ENCODE data around the gene CRY1.

The CRY1 gene

GRCh38 chr12:107066691-107067090 is 26.7 kb downstream of the CRY1 start:
- H3K36me3 ChIP-seq (ENCODE audit: insufficient read depth, low read length), result 0 out of 2 replicates have a peak, but pooled peaks cover 4% of the 10 kb centered on the region
- no peaks in the 10 kb centered on the region for H3K4me1 ChIP-seq (ENCODE audit: control insufficient read depth, insufficient read depth, low read length, unreplicated experiment)
- H3K79me2 ChIP-seq (ENCODE audit: control insufficient read depth, insufficient read depth, low read length, unreplicated experiment), result peaks cover 2% of the 10 kb centered on the region
- no peak overlapping the region for H2AFZ ChIP-seq (ENCODE audit: low read length, unreplicated experiment)
- H3K4me3 ChIP-seq (ENCODE audit: low read depth, low read length), result no peak overlapping the region
- H3K27ac ChIP-seq (ENCODE audit: low read depth, low read length), result no peak overlapping the region
- H3K27me3 ChIP-seq (ENCODE audit: insufficient read depth, low read length), result no peaks in the 10 kb centered on the region

DNA sequence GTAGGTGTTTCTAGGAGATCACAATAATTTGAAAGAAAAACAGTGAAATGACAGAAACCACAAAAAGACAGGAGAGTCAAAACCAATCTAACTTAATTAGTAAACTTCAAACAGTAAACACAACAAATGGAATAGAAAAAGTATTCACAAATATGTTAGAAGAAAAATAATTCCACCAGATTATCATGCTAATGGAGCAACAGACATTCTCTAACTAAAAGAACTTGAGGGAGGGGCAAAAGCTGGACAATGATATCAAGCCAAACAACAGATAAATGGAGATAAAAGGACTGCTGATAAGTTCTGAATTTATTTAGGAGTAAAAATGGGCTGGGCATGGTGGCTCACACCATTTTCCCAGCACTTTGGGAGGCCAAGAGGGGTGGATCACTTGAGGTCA is 28.7 kb downstream of the CRY1 start:
- Histone ChIP-seq H3K79me2 (ENCODE audit: control insufficient read depth, insufficient read depth, low read length, unreplicated experiment) (peaks cover 5% of the 10 kb centered on the region), H3K4me1 (ENCODE audit: control insufficient read depth, insufficient read depth, low read length, unreplicated experiment) (no peaks in the 10 kb centered on the region), H3K27me3 (ENCODE audit: insufficient read depth, low read length) (no peaks in the 10 kb centered on the region), H3K4me3 (ENCODE audit: low read depth, low read length) (no peak overlapping the region), H3K36me3 (ENCODE audit: insufficient read depth, low read length) (0 out of 2 replicates have a peak, but pooled peaks cover 4% of the 10 kb centered on the region), H2AFZ (ENCODE audit: low read length, unreplicated experiment) (no peak overlapping the region), H3K27ac (ENCODE audit: low read depth, low read length) (no peak overlapping the region)

DNA sequence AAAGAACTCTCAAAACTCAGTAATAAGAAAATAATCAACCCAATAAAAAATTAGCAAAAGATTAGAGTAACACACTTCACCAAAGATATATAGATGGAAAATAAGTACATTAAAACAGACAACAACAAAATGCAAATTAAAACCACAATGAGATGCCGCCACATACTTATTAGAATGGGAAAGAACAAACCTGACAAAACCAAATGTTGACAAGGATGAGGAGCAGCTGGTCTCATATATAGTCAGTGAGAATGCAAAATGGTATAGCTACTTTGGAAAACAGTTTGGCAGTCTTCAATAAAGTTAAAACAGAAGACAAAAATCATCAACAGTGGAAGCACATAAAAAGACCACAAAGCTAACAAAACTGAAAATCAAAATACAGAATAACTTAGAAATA is 29.1 kb downstream of the CRY1 start:
- H3K36me3 ChIP-seq (ENCODE audit: insufficient read depth, low read length), result 0 out of 2 replicates have a peak, but pooled peaks cover 4% of the 10 kb centered on the region
- H2AFZ ChIP-seq (ENCODE audit: low read length, unreplicated experiment), result no peak overlapping the region
- H3K27ac ChIP-seq (ENCODE audit: low read depth, low read length), result no peak overlapping the region
- H3K79me2 ChIP-seq (ENCODE audit: control insufficient read depth, insufficient read depth, low read length, unreplicated experiment), result peaks cover 5% of the 10 kb centered on the region
- H3K4me1 ChIP-seq (ENCODE audit: control insufficient read depth, insufficient read depth, low read length, unreplicated experiment), result no peaks in the 10 kb centered on the region
- H3K4me3 ChIP-seq (ENCODE audit: low read depth, low read length), result no peak overlapping the region
- no peaks in the 10 kb centered on the region for H3K27me3 ChIP-seq (ENCODE audit: insufficient read depth, low read length)

DNA sequence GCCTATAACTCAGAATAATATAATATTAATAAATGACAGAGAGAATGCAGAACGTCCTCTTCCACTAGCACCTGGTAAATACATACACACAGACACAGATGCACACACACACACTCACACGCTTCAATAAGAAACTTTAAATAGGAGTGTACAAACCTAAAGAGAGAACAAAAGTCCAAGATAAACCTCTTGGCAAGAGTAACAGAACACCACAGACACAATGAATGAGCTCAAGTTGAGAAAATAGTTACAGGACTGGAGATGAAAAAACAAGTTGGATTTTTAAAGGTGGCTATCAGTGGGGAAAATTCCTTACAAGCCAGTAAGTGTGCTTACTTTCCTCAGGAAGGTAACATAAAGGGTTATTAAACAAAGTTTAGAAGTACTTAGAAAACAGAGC is 35.2 kb downstream of the CRY1 start:
- H3K27me3 ChIP-seq (ENCODE audit: insufficient read depth, low read length), result no peaks in the 10 kb centered on the region
- no peaks in the 10 kb centered on the region for H3K4me1 ChIP-seq (ENCODE audit: control insufficient read depth, insufficient read depth, low read length, unreplicated experiment)
- H3K27ac ChIP-seq (ENCODE audit: low read depth, low read length), result no peak overlapping the region
- H3K79me2 ChIP-seq (ENCODE audit: control insufficient read depth, insufficient read depth, low read length, unreplicated experiment), result peaks cover 2% of the 10 kb centered on the region
- no peaks in the 10 kb centered on the region for H3K36me3 ChIP-seq (ENCODE audit: insufficient read depth, low read length)
- H3K4me3 ChIP-seq (ENCODE audit: low read depth, low read length), result no peak overlapping the region
- H2AFZ ChIP-seq (ENCODE audit: low read length, unreplicated experiment), result no peak overlapping the region

- Histone ChIP-seq H3K4me1 (ENCODE audit: control insufficient read depth, insufficient read depth, low read length, unreplicated experiment) (no peaks in the 10 kb centered on the region), H3K4me3 (ENCODE audit: low read depth, low read length) (no peak overlapping the region), H3K27ac (ENCODE audit: low read depth, low read length) (no peak overlapping the region), H3K27me3 (ENCODE audit: insufficient read depth, low read length) (no peaks in the 10 kb centered on the region), H2AFZ (ENCODE audit: low read length, unreplicated experiment) (no peak overlapping the region), H3K36me3 (ENCODE audit: insufficient read depth, low read length) (no peaks in the 10 kb centered on the region), H3K79me2 (ENCODE audit: control insufficient read depth, insufficient read depth, low read length, unreplicated experiment) (peaks cover 2% of the 10 kb centered on the region)
Observed at GRCh38 chr12:107057071-107057834, 36.1 kb downstream of the CRY1 start.

DNA sequence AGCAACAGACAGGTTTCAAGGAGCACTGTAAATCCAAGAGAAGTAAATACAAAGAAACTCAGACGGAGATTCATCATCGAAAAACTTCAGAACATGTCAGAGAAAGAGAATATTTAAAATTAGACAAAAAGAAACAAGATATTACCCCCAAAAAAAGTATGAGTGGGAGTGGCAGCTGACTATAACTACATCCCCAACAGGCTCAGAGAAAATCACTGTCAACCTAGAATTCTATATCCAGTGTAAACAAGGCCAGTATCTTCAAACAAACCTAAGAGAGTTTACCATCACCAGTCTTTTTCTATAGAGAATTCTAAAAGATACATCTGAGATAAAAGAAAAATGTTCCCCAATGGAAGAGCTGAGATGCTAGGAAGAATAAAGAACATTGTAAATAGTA is 39.6 kb downstream of the CRY1 start:
- Histone ChIP-seq H3K4me3 (ENCODE audit: low read depth, low read length) (no peak overlapping the region), H3K27me3 (ENCODE audit: insufficient read depth, low read length) (no peaks in the 10 kb centered on the region), H3K36me3 (ENCODE audit: insufficient read depth, low read length) (no peaks in the 10 kb centered on the region), H3K4me1 (ENCODE audit: control insufficient read depth, insufficient read depth, low read length, unreplicated experiment) (no peaks in the 10 kb centered on the region), H2AFZ (ENCODE audit: low read length, unreplicated experiment) (no peak overlapping the region), H3K79me2 (ENCODE audit: control insufficient read depth, insufficient read depth, low read length, unreplicated experiment) (no peaks in the 10 kb centered on the region), H3K27ac (ENCODE audit: low read depth, low read length) (no peak overlapping the region)

- Histone ChIP-seq H2AFZ (ENCODE audit: low read length, unreplicated experiment) (no peak overlapping the region), H3K4me3 (ENCODE audit: low read depth, low read length) (no peak overlapping the region), H3K4me1 (ENCODE audit: control insufficient read depth, insufficient read depth, low read length, unreplicated experiment) (no peaks in the 10 kb centered on the region), H3K27me3 (ENCODE audit: insufficient read depth, low read length) (no peaks in the 10 kb centered on the region), H3K79me2 (ENCODE audit: control insufficient read depth, insufficient read depth, low read length, unreplicated experiment) (no peaks in the 10 kb centered on the region), H3K27ac (ENCODE audit: low read depth, low read length) (no peak overlapping the region), H3K36me3 (ENCODE audit: insufficient read depth, low read length) (no peaks in the 10 kb centered on the region)
Observed at GRCh38 chr12:107045186-107045585, 48.2 kb downstream of the CRY1 start.

- H2AFZ ChIP-seq (ENCODE audit: low read length, unreplicated experiment), result no peak overlapping the region
- no peak overlapping the region for H3K27ac ChIP-seq (ENCODE audit: low read depth, low read length)
- no peaks in the 10 kb centered on the region for H3K4me1 ChIP-seq (ENCODE audit: control insufficient read depth, insufficient read depth, low read length, unreplicated experiment)
- H3K4me3 ChIP-seq (ENCODE audit: low read depth, low read length), result no peak overlapping the region
- no peaks in the 10 kb centered on the region for H3K36me3 ChIP-seq (ENCODE audit: insufficient read depth, low read length)
- no peaks in the 10 kb centered on the region for H3K27me3 ChIP-seq (ENCODE audit: insufficient read depth, low read length)
- no peaks in the 10 kb centered on the region for H3K79me2 ChIP-seq (ENCODE audit: control insufficient read depth, insufficient read depth, low read length, unreplicated experiment)
Observed at GRCh38 chr12:107042801-107043200, 50.5 kb downstream of the CRY1 start.

DNA sequence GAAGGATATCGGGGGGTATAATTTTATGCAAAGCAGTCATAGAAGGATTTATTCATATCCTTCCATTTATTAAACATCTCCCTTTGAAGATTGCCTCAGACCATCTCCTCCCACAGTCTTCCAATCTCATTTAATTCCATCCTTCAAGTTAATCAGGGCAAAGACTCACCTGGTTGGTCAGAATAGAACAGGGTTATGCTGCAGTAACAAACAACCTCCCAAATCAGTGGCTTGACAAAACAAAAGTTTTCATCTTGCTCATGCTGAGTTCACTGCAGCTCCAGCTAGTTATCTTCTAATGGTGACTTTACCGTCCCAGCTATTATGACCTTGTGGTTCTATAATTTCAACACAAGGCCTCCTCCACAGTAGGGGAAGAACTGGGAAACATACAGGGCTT is 57.6 kb downstream of the CRY1 start:
- H3K4me1 ChIP-seq (ENCODE audit: control insufficient read depth, insufficient read depth, low read length, unreplicated experiment), result no peaks in the 10 kb centered on the region
- no peak overlapping the region for H2AFZ ChIP-seq (ENCODE audit: low read length, unreplicated experiment)
- no peak overlapping the region for H3K27ac ChIP-seq (ENCODE audit: low read depth, low read length)
- no peaks in the 10 kb centered on the region for H3K36me3 ChIP-seq (ENCODE audit: insufficient read depth, low read length)
- H3K27me3 ChIP-seq (ENCODE audit: insufficient read depth, low read length), result no peaks in the 10 kb centered on the region
- H3K4me3 ChIP-seq (ENCODE audit: low read depth, low read length), result no peak overlapping the region
- H3K79me2 ChIP-seq (ENCODE audit: control insufficient read depth, insufficient read depth, low read length, unreplicated experiment), result no peaks in the 10 kb centered on the region

DNA sequence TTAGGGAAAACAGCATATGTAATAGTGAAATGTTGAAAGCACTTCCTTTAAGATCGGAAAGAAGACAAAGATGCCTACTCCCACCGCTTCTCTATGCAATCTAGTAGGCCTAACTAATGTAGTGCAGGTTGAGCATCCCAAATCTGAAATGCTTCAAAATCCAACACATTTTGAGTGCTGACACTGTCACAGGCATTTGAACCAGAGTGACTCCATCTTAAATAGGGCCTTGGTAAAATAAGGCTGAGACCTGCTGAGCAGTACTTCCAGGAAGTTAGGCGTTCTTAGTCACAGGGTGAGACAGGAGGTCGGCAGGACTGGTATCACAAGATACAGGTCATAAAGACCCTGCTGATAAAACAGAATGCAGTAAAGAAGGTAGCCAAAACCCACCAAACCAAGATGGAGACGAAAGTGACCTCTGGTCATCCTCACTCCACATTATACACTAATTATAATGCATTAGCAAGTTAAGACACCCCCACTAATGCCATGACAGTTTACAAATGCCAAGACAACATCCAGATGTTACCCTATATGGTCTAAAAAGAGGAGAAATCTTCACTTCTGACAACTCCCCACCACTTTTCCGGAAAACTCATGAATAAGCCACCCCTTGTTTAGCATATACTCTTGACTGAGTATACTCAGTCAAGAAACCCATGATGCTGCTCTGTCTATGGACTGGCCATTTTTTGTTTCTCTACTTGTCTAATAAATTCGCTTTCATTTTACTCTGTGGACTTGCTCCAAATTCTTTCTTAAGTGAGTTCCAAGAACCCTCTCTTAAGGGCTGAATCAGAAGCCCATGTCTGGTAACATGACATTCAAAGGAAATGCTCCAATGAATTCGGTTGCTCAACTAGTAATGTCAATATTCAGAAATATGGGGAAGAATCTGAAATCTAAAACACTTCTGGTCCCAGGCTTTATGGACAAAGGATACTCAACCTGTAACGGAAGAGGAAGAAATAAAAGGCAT is 59.3 kb downstream of the CRY1 start:
- Histone ChIP-seq H3K36me3 (ENCODE audit: insufficient read depth, low read length) (no peaks in the 10 kb centered on the region), H3K4me1 (ENCODE audit: control insufficient read depth, insufficient read depth, low read length, unreplicated experiment) (no peaks in the 10 kb centered on the region), H3K4me3 (ENCODE audit: low read depth, low read length) (no peak overlapping the region), H3K27me3 (ENCODE audit: insufficient read depth, low read length) (no peaks in the 10 kb centered on the region), H3K27ac (ENCODE audit: low read depth, low read length) (no peak overlapping the region), H3K79me2 (ENCODE audit: control insufficient read depth, insufficient read depth, low read length, unreplicated experiment) (peaks cover 3% of the 10 kb centered on the region), H2AFZ (ENCODE audit: low read length, unreplicated experiment) (no peak overlapping the region)
